ENCODE measurements around the gene ACTN4.
"Not testable (repeated sequence)": the region's sequence is repeated elsewhere in the genome, so short reads cannot be mapped to it uniquely, and the experiment has no call there.

Gene ACTN4

GRCh38 chr19:38745316-38745715, 97.9 kb downstream of the ACTN4 start:
- no peak overlapping the region for H3K4me3 ChIP-seq (ENCODE audit: low read depth, low read length)
- ChIA-PET CTCF (no interaction called here), POLR2A (no interaction called here)
- TF ChIP-seq CTCF (IDR thresholded peaks at IDR 0.05; ENCODE audit: insufficient read depth, low read length, missing control alignments), result no peak
- DNase-seq (ENCODE audit: low read depth, low spot score), result no peak

- H3K4me3 ChIP-seq (ENCODE audit: low read depth, low read length); CTCF ChIA-PET; DNase-seq (ENCODE audit: low read depth, low spot score); POLR2A ChIA-PET: not testable (repeated sequence)
Observed at GRCh38 chr19:38753783-38754182, 106.3 kb downstream of the ACTN4 start.

DNA sequence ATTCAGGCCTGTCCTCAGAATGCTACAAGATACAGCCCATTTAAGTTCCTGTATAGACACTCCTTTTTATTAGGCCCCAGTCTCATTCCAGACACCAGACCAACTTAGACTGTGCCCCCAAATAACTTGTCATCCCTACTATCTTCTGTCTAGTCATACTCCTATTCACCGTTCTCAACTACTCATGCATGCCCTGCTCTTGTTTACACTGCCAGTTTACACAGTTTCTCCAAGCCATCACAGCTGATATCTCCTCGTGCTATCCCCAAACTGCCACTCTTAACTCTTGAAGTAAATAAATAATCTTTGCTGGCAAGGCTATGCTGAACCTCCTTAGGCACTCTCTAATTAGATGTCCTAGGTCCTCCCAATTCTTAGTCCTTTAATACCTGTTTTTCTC, 106.7 kb downstream of the ACTN4 start:
- DNase-seq (ENCODE audit: low read depth, low spot score); POLR2A ChIA-PET; H3K4me3 ChIP-seq (ENCODE audit: low read depth, low read length): not testable (repeated sequence)
- CTCF ChIA-PET, result interaction anchor here (1.2 kb wide), 1 partner anchor 133 kb away, joined by 3 read pairs; no protein-coding TSS in a partner anchor

- POLR2A ChIA-PET, result no interaction called here
- no peak for TF ChIP-seq CTCF (IDR thresholded peaks at IDR 0.05; ENCODE audit: insufficient read depth, low read length, missing control alignments)
- DNase-seq (ENCODE audit: low read depth, low spot score), result no peak
- CTCF ChIA-PET, result no interaction called here
- no peak overlapping the region for H3K4me3 ChIP-seq (ENCODE audit: low read depth, low read length)
Observed at GRCh38 chr19:38759590-38760003, 112.1 kb downstream of the ACTN4 start.

DNA sequence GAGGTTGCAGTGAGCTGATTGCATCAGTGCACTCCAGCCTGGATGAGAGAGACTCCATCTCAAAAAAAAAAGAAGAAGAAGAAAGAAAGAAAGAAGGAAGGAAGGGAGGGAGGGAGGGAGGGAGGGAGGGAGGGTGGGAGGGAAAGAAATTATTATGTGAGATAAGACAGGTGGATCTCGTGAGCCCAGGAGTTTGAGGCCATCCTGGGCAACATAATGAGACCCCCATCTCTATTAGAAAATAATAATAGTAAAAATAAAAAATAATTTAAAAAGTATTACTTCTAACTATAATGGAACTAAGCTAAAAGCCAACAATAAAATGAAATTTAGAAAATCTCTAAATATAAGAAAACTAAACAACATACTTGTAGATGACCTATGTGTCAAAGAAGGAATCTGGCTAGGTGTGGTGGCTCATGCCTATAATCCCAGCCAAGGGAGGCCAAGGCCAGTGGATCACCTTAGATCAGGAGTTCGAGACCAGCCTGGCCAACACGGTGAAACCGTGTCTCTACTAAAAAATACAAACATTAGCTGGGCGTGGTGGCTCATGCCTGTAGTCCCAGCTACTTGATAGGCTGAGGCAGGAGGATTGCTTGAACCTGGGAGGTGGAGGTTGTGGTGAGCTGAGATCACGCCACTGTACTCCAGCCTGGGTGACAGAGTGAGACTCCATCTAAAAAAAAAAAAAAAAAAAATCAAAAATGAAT, 113.5 kb downstream of the ACTN4 start:
- DNase-seq (ENCODE audit: low read depth, low spot score); POLR2A ChIA-PET; H3K4me3 ChIP-seq (ENCODE audit: low read depth, low read length): not testable (repeated sequence)
- CTCF ChIA-PET, result interaction anchor here (1.9 kb wide), 1 partner anchor 9 kb away, joined by 19 read pairs; no protein-coding TSS in a partner anchor

- CTCF ChIA-PET, result interaction anchor here (1.9 kb wide), 1 partner anchor 8 kb away, joined by 19 read pairs; no protein-coding TSS in a partner anchor
- DNase-seq (ENCODE audit: low read depth, low spot score); POLR2A ChIA-PET; H3K4me3 ChIP-seq (ENCODE audit: low read depth, low read length): not testable (repeated sequence)
Observed at GRCh38 chr19:38761884-38762389, 114.5 kb downstream of the ACTN4 start.

DNA sequence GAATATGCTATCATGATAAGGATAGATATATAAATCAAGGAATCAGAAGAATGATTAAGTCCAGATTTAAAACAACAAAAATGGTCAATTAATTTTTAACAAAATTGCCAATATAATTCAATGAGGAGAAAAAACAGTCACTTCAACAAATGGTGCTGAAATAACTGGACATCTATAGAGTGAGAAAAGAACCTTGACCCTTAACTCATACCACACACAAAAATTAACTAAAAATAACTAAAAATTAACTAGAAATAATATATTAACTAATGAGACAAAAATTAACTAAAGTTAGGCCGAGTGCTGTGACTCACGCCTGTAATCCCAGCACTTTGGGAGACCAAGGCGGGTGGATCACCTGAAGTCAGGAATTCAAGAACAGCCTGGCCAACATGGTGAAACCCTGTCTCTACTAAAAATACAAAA, 116.4 kb downstream of the ACTN4 start:
- TF ChIP-seq CTCF (IDR thresholded peaks at IDR 0.05; ENCODE audit: insufficient read depth, low read length, missing control alignments), result no peak
- DNase-seq (ENCODE audit: low read depth, low spot score), result no peak
- ChIA-PET CTCF (no interaction called here), POLR2A (no interaction called here)
- no peak overlapping the region for H3K4me3 ChIP-seq (ENCODE audit: low read depth, low read length)

DNA sequence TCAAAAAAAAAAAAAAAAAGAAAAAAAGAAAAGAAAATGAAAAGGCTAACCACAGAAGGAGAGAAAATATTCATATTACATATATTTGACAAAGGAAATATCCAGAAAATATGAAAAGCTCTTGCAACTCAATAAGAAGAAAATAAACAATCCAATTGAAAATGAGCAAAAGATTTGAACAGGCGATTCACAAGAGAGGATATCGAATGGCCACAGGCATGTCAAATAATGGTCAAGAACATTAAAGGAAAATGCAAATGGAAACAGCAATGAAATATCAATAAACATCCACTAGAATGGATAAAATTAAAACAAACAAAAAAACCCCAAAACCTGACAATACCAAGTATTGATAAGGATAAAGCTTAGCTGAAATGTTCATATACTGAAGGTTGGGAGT, 117.8 kb downstream of the ACTN4 start:
- no peak overlapping the region for H3K4me3 ChIP-seq (ENCODE audit: low read depth, low read length)
- no peak for DNase-seq (ENCODE audit: low read depth, low spot score)
- POLR2A ChIA-PET, result no interaction called here
- CTCF ChIA-PET, result interaction anchor here (0.7 kb wide), 1 partner anchor 47 kb away, joined by 3 read pairs; no protein-coding TSS in a partner anchor
- TF ChIP-seq CTCF (IDR thresholded peaks at IDR 0.05; ENCODE audit: insufficient read depth, low read length, missing control alignments), result no peak

Measured in AG04449 (cell line).